Skin of body (tissue), 2 donors: Measurements from ENCODE around the gene PVR. TPM values are rescaled to one million over a fixed set of nuclear protein-coding genes. Genes with fewer than 3 reads are reported as not detected.
"Not testable (repeated sequence)": the region's sequence is repeated elsewhere in the genome, so short reads cannot be mapped to it uniquely, and the experiment has no call there.

Source experiments
- DNase-seq: peaks from one replicate; lab custom pipeline; 2025; lab: John Stamatoyannopoulos, UW
- total RNA-seq: library from RNA; depleted of rRNA; stranded (reverse); fragments of >200 nt; gene quantifications from one replicate; pipeline ENCODE4 v1.2.3, GENCODE V29; 2014

Gene PVR
- total RNA-seq, 1 donor from 2014 or later = 18.8 TPM

DNA sequence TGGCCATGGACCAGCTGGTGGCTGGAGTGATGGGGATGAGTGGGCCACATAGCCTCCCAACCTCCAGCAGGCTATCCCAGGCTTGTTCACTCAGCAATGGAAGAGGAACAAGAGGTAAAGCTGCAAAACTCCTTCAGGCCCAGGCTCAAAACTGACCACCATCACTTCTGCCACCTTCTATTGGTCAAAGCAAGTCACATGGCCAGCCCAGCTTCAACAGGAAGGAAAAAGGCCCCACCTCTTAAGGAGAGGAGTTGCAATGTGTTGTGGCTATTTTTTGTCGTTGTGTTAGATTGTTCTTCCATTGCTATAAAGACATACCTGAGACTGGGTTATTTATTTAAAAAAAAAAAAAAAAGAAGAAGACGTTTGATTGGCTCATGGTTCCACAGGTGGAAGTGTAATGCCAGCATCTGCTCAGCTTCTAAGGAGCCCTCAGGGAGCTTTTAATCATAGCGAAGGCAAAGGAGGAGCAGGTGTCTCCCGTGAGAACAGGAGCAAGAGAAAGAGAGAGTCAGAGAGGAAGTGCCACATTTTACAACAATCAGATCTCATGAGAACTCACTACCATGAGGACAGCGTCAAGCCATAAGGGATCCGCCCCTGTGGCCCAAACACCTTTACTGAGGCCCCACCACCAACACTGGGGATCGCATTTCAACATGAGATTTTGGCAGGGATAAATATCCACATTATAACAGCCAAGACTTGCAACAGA is 24.9 kb upstream of the PVR start:
- no peak for DNase-seq

DNA sequence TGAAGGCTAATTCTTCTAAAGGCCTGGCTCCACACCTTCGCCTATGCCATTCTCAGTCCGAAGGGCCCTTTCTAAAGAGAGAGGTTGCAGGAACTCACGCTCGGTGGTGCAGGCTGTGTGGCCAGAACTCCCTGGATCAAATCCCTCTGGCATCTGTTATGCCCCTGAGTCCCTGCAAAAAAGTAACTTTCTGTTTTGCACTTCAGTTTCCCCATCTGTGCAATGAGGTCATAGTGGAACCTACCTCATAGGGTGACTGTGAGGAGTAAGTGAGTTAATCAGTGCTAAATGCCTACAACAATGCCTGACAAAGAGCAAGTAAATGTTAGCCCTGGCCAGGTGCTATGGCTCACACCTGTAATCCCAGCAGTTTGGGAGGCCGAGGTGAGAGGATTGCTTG is 23.0 kb upstream of the PVR start:
- DNase-seq = no peak

DNA sequence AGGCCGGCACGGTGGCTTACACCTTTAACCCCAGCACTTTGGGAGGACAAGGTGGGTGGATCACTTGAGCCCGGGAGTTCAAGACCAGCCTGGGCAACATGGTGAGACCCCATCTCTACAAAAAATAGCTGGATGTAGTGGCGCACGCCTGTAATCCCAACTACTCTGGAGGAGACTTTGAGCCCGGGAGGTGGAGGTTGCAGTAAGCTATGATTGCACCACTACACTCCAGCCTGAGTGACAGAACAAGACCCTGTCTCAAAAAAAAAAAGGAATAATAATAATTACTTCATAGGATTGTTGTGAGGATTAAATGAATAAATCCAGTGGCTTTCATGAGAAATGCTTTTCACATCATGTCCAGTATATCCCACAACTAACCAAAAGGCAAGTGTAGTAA is 22.3 kb upstream of the PVR start:
- no peak for DNase-seq

DNA sequence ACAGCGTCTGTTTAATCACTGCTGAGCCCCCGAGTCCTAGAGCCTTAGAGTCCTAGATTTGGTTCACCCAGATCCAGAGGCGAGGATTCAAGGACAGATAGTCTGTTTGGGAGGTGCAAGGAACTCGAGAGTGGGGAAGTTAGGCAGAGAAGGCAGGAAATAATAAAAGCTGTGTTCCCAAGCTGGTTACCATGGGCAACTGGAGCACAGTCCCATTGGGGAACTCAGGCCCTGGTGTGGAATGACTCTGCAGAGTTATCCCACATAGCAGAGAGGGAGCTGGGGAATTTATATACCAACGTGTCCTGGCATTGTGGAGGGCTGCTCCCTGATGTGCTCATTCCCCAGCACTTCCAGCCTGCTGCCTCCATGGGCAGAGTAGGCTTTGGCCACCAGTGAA is 20.6 kb upstream of the PVR start:
- no peak for DNase-seq

DNA sequence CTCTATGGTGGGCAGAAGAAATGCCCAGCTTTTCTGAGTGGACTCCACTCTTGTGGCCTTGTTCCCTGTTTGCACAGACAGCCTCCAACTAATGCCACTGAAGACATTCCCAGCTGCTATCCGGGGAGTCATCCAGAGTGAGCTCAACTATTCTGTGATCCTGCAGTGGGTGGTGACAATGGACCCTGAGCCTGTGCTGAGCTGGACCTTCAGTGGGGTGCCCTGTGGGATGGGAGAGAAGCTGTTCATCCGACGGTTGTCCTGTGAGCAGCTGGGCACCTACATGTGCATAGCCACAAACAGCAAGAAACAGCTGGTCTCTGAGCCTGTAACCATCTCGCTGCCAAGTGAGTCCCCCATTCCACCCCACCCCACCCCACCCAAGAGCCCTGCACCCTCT is 20.1 kb upstream of the PVR start:
- DNase-seq = no peak

DNA sequence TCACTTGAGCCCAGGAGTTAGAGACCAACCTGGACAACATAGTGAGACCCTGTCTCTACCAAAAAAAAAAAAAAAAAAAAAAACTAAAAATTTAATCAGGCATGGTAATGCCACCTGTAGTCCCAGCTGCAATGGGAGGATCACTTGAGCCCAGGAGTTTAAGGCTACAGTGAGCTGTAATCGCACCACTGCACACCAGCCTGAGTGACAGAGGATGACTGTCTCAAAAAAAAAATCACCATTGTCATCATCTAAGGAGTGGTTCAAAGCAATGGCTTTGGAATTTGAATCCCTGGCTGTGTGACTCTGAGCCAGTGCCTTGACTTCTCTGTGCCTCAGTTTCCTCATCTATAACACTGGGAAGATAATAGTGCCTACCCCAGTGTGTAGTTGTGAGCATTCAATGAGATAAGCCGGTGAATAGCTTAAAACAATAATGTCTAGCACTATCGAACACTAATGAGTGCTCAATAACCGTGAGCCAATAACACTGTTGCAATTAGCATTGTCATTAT is 18.8 kb upstream of the PVR start:
- DNase-seq = no peak

DNA sequence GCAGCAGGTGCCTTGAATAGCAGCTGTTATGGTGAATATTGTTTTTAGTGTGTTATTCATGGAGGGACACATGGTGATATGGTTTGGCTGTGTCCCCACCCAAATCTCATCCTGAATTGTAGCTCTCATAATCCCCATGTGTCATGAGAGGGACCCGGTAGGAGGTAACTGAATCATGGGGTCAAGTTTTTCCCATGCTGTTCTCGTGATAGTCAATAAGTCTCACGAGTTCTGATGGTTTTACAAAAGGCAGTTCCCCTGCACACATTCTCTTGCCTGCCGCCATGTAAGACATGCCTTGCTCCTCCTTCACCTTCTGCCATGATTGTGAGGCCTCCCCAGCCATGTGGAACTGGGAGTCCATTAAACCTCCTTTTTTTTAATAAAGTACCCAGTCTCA is 18.1 kb upstream of the PVR start:
- not testable (repeated sequence) for DNase-seq

DNA sequence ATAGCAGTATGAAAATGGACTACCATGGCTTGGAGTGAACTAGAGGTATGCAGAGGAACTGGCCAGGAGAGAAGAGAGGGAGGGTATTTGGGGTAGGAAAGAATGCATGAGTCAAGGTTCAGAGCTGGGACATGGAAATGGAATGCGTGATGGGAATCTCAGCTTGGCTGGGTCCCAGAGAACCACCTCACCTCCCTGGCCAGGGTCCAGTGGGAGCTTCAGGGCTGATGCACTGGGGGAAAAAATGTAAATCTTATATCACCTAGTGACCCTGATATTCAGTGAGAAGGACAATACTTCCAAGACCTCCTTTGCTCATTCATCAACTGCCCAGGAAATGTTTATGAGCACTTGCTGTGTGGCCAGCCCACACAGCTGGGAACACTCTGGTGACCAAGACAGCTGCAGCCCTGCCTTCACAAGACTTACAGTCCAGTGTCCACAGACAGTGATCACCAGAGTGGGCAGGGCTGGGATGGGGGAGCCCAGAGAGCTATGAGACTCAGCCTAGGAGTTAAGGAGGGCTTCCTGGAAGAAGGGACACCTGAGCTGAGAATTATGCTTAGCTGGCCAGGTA is 17.6 kb upstream of the PVR start:
- no peak for DNase-seq

DNA sequence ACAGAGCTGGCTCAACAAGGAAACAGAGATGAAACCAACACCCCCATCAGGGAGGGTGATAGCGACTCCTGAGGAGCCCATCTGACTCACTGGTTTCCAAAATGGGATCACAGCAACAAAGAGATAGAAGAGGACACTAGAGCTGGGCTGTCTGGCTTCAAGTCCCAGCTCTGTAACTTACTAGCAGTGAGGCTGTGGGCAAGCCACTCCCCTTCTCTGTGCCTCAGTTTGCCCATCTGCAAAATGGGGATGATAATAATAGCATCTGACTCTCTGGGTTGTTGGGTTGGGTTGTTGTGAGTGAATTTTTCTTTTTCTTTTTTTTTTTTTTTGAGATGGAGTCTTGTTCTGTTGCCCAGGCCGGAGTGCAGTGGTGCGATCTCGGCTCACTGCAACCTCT is 16.1 kb upstream of the PVR start:
- DNase-seq = no peak

DNA sequence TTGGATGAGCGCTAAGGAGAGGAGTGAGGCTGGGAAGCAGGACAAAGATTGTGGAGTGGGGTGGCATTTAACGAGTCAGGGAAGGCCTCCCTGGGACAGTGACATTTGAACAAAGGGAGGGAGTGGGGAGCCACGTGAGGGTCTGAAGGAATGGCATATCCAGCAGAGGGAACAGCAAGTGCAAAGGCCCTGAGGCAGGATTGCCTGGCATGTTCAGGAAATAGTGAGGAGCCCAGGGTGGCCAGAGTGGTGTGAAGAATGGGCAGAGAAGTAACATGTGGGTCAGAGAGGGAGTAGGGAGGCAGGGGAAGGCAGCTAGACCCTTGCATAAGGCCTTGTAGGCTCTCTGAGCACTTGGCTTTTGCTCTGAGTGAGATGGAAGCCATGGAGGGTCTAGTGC is 14.9 kb upstream of the PVR start:
- DNase-seq = no peak

DNA sequence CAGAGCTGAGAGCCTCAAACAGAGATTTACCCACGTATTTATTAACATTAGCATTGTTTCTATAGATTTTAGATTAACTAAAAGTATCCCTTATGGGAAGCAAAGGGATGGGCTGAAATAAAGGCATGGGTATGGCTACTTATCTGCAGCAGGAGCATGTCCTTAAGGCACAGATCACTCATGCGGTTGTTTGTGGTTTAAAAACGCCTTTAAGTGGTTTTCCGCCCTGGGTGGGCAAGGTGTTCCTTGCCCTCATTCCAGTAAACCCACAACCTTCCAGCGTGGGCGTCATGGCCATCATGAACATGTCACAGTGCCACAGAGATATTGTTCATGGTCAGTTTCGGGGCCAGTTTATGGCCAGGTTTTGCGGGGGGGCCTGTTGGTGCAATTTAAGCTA is 12.1 kb upstream of the PVR start:
- not testable (repeated sequence) for DNase-seq

DNA sequence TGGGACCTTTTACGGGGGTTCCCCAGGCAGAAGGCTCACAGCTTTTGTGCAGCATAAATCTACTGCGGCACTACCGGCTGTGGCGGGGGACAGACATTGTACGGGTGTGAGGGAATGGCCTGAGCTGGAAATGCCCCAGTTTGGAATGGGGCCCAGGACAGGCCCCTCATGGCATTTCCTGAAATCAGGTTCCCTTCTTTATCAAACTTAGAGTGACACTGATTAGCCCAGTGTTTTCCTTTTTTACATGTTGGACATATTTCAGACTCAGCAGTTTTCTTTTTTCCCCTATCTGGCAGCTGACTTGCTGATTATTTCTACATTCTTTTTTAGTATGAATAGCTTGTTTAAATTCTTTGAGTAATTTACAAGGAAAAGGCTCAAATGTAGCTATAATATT is 9.7 kb upstream of the PVR start:
- DNase-seq = not testable (repeated sequence)

DNA sequence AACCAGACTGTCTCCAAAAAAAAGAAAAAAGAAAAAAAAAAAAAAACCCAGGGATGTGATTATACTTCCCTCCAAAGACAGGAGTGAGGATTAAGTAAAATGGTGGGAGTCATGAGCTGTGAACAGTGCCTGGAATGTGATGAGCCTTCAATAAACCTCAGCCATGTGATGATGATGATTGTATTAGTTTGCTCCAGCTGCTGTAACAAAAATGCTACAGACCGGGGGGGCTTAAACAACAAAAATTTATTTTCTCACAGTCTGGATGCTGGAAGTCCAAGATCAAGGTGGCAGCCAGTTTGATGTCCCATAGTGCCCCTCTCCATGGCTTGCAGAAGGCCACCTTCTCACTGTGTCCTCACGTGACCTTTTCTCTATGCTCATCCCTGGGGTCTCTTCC is 8.9 kb upstream of the PVR start:
- no peak for DNase-seq

DNA sequence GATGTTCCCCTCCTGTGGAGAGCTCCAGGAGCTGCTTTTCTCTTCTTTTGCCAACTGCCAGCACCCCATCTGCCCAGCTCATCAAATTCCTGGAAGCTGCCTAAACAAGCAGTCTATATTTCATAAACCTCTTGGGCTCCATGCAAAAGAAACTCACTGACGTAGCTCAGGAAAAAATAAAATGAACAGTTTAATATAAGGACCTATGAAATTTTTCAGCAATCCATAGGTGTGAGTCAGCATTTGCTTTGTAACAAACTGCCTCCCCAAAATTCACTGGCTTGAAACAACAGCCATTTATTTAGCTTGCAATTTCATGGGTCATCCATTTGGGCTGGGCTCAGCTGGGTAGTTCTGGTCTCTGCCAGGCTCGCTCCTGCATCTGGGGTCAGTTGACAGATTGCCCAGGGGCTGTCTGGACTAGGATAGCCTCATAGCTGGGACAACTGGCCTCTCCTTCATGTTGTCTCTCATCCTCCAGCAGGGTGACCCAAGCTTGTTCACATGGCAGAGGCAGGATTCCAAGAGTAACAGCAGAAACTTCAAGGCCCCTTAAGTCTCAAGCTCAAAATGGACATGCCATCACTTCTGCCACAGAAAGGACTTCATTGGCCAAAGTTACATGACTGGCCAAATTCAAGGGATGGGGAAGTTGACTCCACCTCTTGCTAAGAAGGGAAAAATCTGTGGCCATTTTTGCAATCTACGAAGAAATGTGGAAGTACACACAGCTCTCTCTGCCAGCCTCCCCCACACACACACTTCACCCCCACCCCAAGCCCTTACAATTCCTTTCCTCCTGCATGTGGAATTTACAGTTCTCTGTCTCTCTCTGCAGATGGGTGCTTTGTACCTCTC is 7.9 kb upstream of the PVR start:
- DNase-seq = no peak

DNA sequence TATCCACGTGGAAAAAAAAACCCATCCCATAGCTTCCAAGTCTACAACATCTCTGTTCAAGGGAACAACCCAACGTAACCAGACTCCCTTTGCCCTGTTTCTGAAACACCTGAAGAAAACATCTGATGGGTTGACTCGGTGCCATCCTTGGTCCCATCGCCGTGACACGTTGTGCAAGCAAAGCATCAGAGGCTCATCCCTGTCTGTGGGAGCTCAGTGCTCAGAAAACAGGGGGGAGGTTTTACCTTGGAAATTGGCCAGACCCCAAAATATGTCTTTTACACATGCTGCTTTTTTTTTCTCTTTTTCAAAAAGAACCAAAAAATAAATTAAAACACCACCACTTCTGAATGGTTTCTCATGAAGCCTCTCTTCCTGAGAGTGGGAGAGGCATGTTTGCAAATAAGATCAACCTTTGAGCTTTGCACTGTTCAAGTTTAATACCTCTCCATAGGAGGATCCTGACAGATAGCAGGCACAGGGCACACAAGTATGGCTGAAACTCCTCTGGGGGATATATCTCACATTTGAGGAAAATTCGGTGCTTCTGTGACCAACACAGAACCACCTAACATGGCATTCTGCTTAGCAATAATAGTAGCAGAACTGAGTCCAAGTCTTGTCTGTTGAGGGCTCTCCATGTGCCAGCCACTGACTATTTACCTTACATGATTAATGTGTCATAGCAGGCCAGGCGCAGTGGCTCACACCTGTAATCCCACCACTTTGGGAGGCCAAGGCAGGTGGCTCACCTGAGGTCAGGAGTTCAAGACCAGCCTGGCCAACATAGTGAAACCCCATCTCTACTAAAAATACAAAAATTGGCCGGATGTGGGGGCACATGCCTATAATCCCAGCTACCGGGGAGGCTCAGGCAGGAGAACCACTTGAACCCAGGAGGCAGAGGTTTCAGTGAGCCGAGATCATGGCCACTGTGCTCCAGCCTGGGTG is 7.0 kb upstream of the PVR start:
- no peak for DNase-seq

DNA sequence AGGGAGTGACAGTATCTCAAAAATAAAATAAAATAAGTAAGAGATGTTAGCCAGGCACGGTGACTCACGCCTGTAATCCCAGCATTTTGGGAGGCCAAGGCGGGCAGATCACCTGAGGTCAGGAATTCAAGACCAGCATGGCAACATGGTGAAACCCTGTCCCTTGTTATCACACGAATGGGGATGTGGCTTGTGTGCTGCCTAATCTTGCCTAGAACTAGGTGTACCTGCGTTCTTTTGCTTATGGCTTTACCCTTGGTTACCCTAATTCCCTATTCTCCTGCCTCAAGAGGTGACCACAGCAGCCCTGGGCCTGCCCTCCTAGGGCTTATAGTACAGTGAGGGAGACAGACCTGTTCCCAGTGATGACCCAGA is 6.3 kb upstream of the PVR start:
- DNase-seq = no peak

DNA sequence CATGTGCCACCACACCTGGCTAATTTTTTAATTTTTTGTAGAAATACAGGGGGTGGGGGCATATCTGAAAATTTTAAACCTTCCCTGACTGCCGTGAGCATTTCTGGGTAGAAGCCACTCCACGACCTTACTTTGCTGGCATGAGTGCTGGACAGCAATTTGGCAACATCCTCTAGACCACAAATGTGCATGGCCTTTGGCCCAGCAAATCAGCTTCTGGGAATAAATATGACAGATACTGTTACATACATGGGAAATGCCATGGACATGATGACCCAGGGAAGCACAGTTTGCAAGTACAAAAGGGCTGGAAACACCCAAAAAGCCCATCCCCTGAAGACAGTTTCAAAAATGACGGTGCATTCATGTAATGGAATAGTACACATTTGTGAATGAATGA is 3.2 kb upstream of the PVR start:
- DNase-seq = no peak

DNA sequence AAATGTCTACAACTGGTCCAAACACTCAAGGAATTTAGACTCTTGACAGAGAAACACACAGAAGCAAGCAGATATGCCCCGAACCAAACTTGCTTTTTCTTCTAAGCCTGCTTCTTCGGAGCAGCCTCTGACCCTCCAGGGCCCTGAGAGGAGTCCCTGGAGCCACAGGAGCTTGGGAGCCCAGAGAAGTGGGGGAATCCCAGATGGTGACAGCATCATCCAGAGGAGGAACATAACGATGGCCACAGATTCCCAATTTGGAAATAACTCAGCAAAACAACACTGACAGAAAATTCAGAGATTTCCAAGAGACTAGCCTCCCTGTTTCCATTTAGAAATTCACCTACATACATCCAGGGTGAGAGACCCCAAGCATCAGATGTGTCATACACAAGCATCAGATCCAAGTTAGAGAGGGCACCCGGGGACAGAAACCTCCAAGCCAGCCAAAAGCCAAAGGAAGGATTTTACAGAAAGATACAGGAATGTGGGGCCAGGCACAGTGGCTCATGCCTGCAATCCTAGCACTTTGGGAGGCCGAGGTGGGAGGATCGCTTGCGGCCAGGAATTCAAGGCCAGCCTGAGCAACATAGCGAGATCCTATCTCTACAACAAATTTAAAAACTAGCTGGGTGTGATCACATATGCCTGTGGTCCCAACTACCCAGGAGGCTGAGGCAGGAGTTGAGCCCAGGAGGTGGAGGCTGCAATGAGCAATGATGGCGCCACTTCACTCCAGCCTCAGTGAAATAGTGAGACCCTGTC is 2.0 kb upstream of the PVR start:
- DNase-seq = no peak

DNA sequence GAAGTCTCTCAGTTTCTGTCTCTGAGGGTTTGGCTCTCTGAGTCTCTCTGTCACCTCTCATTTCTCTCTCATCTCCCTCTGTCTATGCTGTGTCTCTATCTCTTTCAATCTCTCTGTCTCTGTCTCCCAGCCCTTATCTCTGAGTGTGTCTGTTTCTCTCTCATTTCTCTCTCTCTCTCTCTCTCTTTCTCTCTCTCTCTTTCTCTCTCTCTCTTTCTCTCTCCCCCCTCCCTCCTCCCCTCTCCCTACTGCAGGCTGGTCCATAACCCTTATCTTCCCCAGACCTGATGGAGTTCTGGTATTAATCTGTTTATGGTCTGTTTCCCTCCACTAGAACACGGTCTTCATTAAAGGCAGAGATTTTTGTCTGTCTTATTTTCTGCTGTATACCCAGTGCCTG is 1.3 kb upstream of the PVR start:
- DNase-seq = no peak

DNA sequence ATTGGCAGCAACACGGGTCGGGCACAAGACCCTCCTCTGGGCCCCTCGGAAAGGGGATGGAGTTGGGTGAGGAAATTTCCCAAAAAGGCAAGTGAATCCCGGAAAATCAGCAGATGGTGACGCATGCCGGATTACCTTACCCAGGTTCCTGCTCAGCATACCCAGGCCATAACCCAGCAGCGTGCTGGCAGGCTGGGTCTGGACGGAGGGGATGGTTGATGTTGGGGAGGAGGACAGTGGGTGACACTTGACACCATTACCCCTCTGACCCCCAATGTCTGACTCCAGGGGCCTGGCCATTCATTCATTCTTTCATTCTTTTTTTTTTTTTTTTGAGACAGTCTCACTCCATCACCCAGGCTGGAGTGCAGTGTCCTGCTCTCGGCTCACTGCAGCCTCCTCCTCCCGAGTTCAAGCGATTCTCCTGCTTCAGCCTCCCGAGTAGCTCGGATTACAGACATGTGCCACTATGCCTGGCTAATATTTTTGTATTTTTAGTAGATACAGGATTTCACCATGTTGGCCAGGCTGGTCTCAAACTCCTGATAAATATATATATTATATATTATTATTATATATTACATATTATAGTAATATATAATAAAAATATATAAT is 799 bp downstream of the PVR start:
- no peak for DNase-seq
